T follicular helper cell (primary cell): ENCODE results near the gene MACIR.
"Not testable (repeated sequence)": the region's sequence is repeated elsewhere in the genome, so short reads cannot be mapped to it uniquely, and the experiment has no call there.

Experiments used
- DNase-seq: peaks from one replicate; pipeline ENCODE4 v3.0.0-alpha.2; 2020; ENCODE audit warnings: low read depth
- total RNA-seq, 2 experiments: gene quantifications; one replicate each; lab custom pipeline; 2026; lab: John Stamatoyannopoulos, UW

MACIR gene
- total RNA-seq = 6.5 to 9.4 reads per million in 2 experiments

- DNase-seq = peak; percentile 91
Observed at GRCh38 chr5:103258368-103258956, at the start of gene MACIR. MACIR (plus strand) TSS chr5:103258763; CDS start chr5:103275920, 17,157 bp downstream.

- DNase-seq = no peak
Observed at GRCh38 chr5:103209065-103209464, 49.5 kb upstream of the MACIR start.

- no peak for DNase-seq
Observed at GRCh38 chr5:103210952-103211351, 47.6 kb upstream of the MACIR start.

GRCh38 chr5:103211576-103212561 is 46.7 kb upstream of the MACIR start:
- no peak for DNase-seq

GRCh38 chr5:103216137-103216536 is 42.4 kb upstream of the MACIR start:
- no peak for DNase-seq

- DNase-seq = no peak
Observed at GRCh38 chr5:103216697-103217096, 41.9 kb upstream of the MACIR start.

GRCh38 chr5:103217101-103217500 is 41.5 kb upstream of the MACIR start:
- DNase-seq = no peak

GRCh38 chr5:103218164-103218563 is 40.4 kb upstream of the MACIR start:
- DNase-seq = no peak

- DNase-seq = not testable (repeated sequence)
Observed at GRCh38 chr5:103219074-103219473, 39.5 kb upstream of the MACIR start.

- no peak for DNase-seq
Observed at GRCh38 chr5:103223031-103223955, 35.3 kb upstream of the MACIR start.

- DNase-seq = peak; percentile 7
Observed at GRCh38 chr5:103224118-103224893, 34.3 kb upstream of the MACIR start.

GRCh38 chr5:103224894-103225246 is 33.7 kb upstream of the MACIR start:
- no peak for DNase-seq

GRCh38 chr5:103228061-103228460 is 30.5 kb upstream of the MACIR start:
- DNase-seq = no peak

- DNase-seq = no peak
Observed at GRCh38 chr5:103228588-103228987, 30.0 kb upstream of the MACIR start.

GRCh38 chr5:103232393-103232999 is 26.1 kb upstream of the MACIR start:
- DNase-seq = no peak

GRCh38 chr5:103234239-103234975 is 24.2 kb upstream of the MACIR start:
- no peak for DNase-seq

- DNase-seq = no peak
Observed at GRCh38 chr5:103235891-103236290, 22.7 kb upstream of the MACIR start.

GRCh38 chr5:103237778-103238177 is 20.8 kb upstream of the MACIR start:
- no peak for DNase-seq

- DNase-seq = no peak
Observed at GRCh38 chr5:103243665-103244064, 14.9 kb upstream of the MACIR start.

- no peak for DNase-seq
Observed at GRCh38 chr5:103244398-103244797, 14.2 kb upstream of the MACIR start.
